GM12875 (cell line): ENCODE measurements around the gene PALLD.

Experiments
- H3K4me3 ChIP-seq: one replicate; pipeline ENCODE4 v1.5.1; 2011; ENCODE audit warnings: low read depth, low read length, control low read depth
- TF ChIP-seq, protein P1 (sequence below): IDR thresholded peaks from 2 replicates; pipeline ENCODE4 v1.5.1; 2011; ENCODE audit warnings: low read depth, mild to moderate bottlenecking, control low read depth, inconsistent platforms, low read length, moderate library complexity, borderline replicate concordance; ENCODE audit not compliant: insufficient read depth

PALLD gene

DNA sequence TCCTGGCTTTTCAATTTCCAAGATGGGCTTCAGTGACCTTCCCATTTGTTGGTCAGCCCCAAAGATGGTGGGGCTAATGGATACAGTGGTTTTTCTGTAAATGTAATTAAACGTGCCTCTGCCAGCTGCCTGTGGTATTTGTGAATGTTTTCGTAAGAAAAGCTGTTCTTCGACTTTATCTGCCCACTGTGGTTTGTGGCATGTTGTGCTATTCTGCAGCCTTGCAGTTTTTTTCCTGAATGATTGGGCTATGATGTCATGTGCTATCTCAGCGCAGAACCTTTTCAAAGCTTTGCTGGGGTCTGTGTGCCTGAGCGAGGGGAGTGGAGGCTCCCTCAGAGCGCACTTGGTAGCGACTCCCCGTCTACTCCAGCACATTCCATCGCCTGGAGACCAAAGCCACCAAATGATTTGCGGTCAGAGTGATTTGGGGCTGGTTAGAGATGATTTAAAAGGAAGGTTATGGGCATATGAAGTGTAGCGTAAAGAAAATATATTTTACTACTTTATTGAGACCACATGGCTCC is 137.5 kb downstream of the PALLD start:
- TF ChIP-seq, protein P1, sequence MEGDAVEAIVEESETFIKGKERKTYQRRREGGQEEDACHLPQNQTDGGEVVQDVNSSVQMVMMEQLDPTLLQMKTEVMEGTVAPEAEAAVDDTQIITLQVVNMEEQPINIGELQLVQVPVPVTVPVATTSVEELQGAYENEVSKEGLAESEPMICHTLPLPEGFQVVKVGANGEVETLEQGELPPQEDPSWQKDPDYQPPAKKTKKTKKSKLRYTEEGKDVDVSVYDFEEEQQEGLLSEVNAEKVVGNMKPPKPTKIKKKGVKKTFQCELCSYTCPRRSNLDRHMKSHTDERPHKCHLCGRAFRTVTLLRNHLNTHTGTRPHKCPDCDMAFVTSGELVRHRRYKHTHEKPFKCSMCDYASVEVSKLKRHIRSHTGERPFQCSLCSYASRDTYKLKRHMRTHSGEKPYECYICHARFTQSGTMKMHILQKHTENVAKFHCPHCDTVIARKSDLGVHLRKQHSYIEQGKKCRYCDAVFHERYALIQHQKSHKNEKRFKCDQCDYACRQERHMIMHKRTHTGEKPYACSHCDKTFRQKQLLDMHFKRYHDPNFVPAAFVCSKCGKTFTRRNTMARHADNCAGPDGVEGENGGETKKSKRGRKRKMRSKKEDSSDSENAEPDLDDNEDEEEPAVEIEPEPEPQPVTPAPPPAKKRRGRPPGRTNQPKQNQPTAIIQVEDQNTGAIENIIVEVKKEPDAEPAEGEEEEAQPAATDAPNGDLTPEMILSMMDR: no peak
- H3K4me3 ChIP-seq: no peak overlapping the region

DNA sequence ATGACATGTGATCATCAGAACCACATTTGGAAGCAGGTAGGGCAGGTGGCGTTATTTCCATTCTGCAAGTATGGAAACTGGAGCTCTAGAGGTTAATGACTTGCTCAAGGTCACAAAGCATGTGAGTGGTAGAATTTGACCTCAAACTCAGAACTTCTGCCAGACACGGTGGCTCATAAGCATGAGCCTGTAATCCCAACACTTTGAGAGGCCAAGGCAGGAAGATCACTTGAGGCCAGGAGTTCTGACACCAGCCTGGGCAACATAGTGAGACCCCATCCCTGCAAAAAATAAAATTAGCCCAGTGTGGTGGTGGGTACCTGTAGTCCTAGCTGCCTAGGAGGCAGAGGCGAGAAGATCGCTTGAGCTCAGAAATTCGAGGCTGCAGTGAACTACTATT is 139.2 kb downstream of the PALLD start:
- H3K4me3 ChIP-seq: no peak overlapping the region
- TF ChIP-seq, protein P1: no peak

DNA sequence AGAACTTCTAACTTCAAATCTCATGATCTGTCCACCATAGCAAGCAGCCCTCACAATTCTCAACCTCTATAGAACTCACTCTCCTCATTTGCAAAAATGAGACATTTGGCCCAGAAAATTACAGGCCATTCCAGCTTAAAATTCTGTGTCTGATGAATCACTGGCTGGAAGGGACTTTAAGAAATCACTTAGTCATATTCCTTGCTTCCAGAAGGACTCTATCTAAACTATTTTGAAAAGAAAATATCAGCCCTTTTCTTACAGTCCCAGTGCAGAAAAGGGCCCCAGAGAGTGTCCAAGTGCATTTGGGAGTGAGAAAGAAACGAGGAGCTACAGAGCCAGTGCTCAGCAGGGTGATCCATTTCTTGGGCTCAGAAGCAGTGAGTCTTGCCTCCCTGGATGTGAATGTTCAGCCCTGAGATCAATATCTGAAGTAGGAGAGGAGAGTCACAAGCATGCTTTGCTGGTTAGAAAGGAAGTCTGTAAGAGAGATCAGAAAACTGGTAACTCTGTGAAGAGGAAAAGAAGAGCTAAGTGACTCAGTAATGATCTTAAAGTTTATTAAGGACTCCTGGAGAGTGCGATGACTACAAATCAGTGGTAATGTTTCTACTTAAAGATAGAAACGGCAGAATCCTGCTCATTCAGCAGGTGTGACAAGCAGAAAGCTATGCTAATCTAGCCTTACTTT is 139.8 kb downstream of the PALLD start:
- H3K4me3 ChIP-seq: no peak overlapping the region
- TF ChIP-seq, protein P1: no peak

DNA sequence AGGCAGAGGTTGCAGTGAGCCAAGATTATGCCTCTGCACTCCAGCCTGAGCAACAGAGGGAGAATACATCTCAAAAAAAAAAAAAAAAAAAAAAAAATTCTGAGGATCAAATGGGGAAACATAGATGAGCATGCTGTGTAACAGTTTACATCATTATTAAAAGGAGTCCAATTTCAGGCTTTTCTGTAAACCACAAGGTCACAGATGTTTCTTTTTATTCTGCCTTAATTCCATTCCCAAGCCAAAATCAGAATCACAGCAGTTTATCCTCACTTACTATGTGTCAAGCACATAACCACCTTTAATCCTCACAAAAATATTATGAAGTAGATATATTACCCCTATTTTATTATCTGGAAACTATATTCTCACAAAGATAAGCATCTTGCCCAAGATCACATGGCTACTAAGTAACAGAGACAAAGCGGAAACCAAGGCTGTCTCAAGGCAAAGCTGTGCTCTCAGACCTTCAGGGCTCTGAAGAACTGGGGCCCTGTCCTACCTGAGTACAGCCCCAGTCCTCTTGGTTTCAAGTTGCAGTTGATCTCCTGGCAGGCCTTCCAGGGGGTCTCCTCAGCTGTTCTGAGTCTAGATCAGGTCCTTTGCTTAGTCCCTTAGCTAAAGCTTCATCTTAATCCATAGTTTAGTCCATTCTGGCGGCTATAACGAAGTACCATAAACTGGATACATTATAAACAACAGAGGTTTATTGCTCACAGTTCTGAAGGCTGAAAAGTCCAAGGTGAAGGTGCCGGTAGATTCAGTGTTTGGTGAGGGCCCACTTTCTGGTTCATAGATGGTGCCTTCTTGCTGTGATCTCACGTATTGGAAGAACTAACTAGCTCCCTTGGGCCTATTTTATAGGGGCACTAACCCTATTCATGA is 141.3 kb downstream of the PALLD start:
- no peak overlapping the region for H3K4me3 ChIP-seq
- TF ChIP-seq, protein P1: no peak

DNA sequence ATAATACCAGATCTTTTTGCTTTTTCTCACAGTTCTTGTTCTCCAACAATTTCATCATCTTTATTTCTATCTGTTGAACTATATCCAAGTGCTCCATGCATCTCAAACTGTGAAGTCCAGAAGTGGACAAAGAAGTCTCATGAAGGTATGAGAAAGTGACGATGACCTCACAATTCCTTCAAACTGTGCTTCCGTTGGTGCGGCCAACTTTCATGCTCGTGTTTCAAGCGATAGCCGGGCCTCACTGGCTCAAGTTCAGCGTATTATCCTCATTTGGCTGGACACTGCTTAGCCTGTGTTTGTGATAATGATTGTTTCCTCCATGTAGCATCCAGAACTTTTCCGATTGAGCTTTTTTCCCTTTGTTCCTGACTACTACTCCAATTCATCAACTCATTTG is 143.1 kb downstream of the PALLD start:
- TF ChIP-seq, protein P1: no peak
- H3K4me3 ChIP-seq: no peak overlapping the region

DNA sequence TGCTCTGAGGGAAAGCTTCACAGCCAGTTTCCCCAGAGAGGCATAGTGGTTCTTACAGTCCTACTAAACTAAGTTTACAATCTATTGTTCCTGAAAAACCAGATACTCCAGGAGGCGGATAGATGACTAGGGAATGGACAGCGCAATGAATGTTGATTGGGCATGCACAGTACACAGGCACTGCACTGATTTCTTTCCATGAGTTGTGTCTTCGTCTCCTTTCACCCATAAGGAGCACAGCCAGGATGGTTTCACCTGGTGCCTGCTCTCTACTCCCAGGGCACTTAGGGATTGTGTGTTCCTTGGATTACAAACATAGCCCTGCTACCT is 144.9 kb downstream of the PALLD start:
- no peak overlapping the region for H3K4me3 ChIP-seq
- TF ChIP-seq, protein P1: no peak
